ENCODE data around the gene EHBP1L1.

EHBP1L1 gene

DNA sequence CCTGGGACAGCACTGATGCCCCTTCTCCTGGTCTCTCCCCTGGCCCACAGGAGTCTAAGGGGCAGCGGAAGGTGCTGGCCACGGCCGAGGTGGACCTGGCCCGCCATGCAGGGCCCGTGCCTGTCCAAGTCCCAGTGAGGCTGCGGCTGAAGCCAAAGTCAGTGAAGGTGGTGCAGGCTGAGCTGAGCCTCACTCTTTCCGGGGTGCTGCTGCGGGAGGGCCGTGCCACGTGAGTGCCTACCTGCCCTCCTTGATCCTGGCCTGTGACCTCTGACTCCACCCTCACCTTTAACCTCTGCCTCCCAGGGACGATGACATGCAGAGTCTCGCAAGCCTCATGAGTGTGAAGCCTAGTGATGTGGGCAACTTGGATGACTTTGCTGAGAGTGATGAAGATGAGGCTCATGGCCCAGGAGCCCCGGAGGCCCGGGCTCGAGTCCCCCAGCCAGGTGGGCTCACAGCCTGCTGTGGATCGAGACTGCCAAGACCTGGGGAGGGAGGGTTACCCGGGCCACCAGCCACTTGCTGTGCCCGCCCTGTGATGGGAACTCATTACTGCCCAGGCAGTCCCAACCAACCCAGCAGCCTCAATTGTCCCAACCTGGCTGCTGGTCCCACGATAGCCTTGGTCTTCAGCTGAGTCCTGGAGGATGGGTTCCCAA lies 4.3 kb downstream of the EHBP1L1 start:
- no peak for DNase-seq

DNA sequence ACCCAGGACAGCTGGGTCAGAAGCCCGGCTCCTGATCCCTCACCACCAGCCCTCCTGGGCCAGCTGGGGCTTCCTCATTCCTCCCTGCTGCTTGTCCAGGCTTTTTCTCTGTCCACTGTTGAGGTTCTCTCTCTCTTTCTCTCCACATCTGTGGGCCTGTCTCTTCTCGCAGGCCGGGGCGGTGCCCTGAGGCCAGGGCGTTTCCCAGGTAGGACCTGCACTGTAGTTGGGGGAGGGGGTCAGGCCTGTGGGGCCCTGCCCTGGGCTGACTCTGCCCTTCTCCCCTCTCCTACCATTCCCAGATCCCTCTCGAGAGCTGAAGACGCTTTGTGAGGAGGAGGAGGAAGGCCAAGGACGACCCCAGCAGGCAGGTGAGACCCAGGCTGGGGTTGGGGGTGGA lies 4.9 kb downstream of the EHBP1L1 start:
- no peak for DNase-seq

DNA sequence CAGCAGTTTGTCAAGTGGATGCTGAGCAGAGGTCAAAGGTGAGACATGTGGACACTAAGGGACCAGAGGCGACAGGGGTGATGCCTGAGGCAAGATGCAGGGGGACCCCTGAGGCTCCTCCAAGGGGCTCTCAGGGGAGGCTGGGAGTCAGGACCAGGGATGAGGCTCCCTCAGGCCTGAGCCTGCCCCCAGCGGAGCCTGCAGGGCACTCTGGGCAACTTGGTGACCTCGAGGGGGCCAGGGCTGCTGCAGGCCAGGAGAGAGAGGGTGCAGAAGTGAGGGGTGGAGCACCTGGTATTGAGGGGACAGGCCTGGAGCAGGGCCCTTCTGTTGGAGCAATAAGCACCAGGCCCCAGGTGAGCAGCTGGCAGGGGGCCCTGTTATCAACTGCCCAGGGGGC lies 6.1 kb downstream of the EHBP1L1 start:
- no peak for DNase-seq

DNA sequence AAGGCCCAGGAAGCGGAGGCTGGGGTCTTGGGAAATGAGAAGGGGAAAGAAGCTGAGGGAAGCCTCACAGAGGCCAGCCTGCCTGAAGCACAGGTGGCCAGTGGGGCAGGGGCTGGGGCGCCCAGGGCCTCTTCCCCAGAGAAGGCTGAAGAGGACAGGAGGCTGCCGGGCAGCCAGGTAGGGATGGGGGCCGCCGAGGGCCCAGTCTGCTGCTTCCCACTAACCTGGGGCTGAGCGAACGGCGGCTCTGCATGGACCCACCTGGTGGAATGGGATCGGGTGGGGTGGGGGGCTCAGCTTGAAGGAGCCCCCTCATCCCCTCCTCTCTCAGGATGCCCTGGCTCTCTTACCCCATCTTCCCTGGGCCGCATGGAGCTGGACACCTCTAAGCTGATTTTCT lies 7.7 kb downstream of the EHBP1L1 start:
- DNase-seq, result no peak

DNA sequence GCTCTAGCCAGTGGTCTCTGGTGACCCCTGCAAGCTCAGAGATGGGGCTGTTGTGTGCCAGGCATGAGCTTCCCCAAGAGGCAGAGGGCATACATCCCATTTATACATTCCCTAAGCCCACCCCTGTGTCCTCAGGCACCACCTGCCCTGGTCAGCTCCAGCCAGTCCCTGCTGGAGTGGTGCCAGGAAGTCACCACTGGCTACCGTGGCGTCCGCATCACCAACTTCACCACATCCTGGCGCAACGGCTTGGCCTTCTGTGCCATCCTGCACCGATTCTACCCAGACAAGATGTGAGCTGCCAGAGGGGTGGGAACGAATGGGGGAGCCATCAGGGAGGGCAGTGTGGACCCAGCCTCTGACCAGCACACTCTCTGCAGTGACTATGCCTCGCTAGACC lies 8.3 kb downstream of the EHBP1L1 start:
- no peak for DNase-seq

DNA sequence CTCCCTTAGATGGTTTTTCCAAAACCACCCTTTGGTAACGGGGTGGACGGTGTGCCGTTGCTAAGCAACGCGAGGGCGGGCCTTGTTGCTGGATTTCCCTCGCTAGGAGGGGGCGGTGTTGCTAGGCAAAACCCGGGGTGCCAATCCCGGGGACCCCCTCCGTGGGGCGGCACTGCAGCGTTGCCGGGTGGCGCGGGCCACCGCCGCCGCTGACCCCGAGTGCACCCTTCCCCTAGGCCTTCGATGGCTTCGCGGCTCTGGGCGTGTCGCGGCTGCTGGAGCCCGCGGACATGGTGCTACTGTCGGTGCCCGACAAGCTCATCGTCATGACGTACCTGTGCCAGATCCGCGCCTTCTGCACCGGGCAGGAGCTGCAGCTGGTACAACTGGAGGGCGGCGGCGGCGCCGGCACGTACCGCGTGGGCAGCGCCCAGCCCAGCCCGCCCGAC lies 8.9 kb downstream of the EHBP1L1 start:
- DNase-seq, result no peak

DNA sequence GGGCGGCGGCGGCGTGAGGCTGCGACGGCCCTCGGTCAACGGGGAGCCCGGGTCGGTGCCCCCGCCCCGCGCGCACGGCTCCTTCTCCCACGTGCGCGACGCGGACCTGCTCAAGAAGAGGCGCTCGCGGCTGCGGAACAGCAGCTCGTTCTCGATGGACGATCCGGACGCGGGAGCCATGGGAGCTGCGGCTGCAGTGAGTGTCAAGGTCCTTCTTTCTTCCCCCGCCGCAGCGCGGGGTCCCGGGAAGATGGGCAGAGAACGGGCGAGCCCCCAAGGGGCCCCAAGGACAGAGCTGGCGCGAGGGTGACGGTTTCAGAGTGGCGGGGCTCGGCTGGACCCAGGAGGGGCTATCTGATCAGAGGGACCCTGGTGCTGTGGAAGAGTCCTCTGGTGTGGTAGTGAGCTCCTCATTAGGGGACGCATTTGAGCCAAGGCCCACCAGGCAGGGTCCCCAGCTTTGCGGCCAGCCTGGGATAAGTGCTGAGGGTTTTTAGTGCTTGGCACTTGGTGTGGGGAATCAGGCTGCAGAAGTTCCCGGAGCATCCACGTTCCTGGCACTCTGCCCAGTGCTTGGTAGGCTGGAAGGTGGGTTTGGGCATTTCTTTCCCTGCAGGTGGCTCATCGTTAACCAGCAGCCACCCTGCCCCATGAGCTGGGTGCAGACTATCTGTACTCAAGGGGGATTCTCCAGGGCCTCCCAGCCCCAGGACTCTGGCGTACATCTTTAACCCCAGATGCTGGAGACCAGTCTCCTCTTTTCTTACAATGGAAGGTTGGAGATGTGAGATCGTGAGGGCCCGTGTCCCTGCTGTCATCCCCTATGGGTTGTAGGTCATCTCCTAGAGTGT lies 9.8 kb downstream of the EHBP1L1 start:
- no peak for DNase-seq

DNA sequence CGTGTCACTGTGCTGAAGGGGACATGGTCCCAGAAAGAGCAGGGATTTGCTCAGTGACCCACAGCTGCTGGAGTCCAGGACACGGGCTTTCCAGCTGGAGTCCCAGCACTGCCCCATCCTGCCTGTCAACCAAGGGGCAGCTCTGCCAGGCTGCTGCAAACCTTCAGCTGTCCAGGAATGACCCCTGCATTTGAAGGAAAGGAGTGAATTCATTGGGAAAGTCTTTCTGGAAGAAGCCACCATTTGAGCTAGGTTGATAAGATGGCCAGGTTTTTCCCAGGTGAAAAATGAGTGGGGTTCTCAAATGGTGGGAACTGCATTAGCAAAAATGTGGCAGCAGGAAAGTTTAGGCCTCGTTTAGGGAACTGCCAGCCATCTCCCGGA lies 10.4 kb downstream of the EHBP1L1 start:
- DNase-seq, result no peak

DNA sequence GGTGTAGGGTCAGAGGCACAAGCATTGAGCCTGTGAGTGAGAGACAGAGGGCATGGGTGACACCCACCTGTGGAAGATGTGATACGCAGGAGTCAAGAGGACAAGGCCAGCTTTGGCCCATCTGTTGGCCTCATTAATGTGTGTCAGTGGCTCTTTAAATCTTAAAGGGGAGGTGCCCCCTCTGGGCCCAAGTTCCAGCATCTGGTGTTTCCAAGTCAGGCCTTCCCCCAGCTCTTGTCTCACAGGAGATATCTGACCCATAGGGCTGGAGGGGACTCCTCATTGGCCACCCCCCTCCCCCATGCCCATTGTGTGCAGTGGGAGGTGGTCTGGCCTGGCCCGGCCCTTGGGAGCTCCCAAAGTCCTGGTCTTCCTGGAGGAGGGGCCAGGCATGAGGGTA lies 10.8 kb downstream of the EHBP1L1 start:
- DNase-seq, result no peak

DNA sequence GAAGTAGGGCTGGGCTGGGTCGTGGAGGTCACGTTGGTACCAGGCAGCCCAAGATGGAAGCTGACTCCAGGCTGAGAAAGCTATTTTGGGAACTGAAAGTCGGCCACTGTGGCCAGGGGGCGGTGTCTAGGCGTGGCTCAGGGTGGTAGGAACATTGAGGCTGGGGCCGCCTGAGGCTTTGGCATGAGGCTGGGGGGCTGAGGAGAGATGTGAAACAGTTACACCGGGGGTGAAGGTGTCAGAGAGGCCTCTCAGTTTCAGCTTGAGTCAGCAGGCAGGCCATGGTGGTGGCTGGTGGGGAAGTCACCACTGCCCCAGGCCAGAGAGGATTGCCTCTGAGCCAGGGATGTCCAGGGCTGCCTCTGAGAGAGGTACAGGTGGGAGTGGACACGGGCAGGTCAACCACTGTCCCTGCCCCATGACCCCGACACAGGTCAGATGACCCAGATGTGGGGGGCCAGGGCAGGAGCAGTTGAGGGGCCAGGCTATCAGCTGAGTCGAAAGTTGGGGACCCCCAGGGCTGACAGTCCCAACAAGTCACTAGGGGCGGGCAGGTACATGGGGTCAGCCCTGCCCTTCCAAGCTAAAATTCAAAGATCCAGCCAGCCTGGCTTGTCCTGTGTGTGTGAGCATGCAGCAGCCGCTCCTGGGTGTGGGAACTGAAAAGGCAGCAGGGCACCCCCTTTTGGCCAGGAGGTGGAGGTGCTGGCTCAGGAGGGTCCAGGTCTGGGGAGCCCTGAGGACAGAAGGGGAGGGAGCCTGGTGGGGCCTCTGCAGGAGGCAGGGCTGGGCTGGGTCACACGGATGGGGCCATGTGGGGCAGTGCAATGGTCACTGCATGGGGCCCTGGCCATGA lies 12.6 kb downstream of the EHBP1L1 start:
- peak; percentile 66 for DNase-seq

DNA sequence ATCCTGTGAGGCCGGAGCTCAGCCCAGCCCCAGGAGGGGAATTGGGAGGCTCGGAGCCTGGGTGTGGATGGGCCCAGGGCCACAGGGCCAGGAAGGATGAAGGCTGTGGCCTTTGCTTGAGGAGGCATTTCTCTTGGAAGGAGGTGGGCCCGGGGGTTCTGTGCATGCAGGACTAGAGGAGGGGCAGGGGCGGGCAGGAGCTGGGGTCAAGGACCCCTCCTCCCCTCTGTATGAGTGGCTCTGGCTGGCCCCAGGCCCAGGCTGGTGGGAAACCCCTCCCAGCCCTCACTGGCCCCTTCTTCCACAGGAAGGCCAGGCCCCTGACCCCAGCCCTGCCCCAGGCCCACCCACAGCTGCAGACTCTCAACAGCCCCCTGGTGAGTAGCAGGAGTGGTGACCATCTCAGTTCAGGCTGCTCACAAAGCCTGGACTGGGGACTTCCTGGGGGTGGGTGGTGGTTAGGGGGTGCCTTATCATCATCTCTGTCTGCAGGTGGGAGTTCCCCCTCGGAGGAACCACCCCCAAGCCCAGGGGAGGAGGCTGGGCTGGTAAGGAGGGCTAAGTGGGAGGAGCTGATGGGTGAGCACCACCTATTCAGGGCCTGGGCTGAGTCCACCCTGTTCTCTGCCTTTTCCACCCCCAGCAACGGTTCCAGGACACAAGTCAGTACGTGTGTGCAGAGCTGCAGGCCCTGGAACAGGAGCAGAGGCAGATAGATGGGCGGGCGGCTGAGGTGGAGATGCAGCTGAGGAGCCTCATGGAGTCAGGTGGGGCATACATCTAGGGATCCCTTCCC lies 13.8 kb downstream of the EHBP1L1 start:
- DNase-seq, result no peak

DNA sequence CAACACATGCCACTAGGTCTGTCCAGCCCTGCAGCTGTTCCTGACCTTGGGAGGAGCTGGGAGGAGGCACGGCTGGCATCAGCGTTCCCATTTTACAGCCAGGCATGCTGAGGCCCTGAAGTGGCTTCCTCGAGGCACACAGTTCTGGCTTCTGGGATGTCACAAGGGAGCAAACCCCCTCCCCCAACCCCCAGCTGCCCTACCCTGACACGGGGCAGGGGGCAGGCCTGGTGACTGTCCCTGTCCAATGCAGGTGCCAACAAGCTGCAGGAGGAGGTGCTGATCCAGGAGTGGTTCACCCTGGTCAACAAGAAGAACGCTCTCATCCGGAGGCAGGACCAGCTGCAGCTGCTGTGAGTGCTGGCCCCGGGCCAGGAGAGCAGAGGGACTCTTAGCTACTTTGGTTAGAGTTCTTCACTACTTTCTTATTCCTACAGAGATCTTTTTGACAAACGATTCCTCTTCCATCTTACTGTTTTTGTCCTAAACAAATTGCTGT lies 14.4 kb downstream of the EHBP1L1 start:
- DNase-seq, result no peak

DNA sequence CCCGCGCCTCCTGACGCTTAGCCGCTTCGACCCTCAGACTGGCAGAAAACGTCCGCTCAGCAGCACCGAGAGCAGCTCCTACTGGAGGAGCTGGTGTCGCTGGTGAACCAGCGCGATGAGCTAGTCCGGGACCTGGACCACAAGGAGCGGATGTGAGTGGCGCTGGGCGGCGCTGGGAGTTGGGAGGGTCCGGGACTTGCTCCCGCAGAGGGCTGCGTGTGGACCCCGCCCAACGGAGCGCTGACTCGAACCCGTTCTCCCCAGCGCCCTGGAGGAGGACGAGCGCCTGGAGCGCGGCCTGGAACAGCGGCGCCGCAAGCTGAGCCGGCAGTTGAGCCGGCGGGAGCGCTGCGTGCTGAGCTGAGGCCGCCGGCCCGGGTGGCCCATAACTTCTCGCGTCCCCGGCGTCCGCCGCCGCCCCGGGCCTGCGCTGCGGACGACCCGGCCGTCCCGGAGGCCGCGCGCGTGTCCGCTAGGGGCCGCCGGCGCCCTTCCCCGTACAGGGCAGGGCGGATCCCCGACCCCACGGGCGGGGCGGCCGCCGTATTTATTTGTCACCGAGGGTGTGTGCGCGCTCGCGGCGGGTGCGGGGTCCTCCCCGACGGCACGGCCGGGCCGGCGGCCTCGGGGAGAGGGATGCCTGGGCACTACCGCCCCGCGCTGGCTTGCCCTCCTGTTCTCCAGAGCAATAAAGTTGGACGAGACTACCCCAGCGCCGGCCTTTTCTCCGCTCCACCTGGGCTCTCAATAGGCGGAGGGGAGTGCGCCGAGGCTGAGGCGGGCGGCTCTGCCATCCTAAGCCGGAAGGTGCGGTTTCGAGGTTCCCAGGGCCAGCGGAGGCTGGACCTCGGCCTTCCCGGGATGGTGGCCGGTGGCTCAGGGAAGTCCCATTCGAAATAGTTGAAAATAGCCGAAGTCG lies 16.3 kb downstream of the EHBP1L1 start:
- DNase-seq, result no peak

DNA sequence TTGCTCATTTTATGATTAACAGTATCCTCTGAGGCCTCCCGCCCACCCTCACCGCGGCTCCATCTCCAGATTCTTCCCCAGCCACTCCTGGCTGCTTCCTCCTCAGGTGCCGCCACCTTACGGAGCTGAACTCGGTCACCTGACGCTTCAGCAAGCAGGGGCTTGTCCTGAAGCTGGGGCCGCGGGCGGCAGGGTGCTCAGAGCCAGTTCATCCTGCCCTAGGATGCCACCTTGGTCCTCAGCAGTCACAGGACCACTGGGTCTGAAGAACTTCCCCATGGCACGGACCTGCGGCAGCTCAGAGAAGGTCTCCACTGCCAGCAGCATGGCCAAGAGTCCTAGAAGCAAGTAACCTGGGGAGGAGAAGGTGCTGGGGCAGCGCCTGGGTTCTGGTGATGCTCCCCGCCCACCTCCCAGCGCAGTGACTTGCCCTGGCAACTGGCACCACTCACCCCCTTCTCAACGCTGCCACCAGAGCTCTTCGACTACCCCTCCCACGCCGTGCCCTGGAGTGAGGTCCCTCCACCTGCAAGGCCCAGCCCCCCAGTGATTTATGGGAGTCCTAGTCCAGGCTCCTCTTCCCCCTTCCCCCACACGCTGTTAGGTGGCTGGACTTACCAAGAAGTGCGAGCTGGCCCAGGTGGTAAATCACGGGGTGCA lies 17.1 kb downstream of the EHBP1L1 start:
- no peak for DNase-seq

DNA sequence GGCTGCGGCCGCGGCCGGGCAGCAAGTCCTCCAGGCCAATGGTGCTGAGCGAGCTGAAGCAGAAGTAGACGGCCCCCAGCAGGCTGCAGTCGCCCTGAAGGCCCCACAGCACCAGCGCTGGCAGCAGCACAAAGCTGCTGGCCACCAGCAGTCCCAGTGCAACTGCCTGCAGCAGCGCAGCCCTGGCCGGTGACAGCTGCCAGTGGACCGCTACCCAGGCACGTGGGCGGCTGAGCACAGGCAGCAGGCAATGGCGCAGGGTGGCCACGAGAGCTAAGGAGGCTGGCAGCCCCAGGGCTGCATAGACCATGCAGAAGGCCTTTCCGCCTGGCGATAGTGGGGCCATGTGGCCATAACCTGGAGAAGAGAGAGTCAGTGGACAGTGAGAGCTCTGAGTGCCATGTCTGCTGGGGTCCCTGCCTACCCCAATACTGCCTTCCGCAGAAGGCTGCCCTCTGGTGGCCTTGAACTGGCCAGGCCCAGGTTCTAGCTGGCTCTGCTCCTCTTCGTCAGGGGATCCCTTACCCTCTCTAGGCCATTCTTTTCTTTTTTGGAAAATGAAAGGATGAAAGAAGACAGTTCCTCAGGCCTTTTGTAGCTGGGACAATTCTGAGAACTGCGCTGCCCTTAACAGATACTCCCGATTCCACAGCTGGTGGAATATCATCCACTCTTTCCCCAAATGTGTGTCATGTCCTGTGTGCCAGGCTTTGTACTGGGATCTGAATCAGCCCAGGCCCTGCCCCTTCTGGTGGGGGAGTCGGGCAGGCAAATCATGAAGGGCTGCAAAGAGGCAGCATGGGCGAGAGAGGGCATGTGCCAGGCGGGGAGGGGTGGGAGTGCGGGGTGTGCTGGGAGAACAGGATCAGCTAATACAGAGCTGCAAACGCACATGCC lies 17.9 kb downstream of the EHBP1L1 start:
- DNase-seq, result peak; percentile 30

DNA sequence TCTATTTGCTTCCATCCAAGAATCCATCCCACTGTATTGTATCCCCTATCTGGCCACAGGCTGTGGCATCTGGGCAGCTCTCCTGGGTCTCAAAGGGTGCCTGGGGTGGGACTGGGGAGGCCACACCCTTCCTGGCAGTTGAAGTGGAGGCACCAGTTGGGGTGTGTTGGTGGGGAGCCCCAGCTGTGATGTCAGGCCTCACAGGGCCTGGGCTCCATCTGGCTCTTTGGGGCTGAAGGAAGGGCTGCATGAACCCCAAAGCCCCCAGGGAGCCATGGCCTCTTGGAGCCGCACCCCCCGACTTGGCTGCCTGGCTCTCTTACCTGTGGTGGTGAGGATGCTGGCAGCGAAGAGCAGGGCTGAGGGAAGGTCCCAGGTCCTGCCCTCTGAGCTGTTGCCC lies 19.3 kb downstream of the EHBP1L1 start:
- DNase-seq, result no peak

DNA sequence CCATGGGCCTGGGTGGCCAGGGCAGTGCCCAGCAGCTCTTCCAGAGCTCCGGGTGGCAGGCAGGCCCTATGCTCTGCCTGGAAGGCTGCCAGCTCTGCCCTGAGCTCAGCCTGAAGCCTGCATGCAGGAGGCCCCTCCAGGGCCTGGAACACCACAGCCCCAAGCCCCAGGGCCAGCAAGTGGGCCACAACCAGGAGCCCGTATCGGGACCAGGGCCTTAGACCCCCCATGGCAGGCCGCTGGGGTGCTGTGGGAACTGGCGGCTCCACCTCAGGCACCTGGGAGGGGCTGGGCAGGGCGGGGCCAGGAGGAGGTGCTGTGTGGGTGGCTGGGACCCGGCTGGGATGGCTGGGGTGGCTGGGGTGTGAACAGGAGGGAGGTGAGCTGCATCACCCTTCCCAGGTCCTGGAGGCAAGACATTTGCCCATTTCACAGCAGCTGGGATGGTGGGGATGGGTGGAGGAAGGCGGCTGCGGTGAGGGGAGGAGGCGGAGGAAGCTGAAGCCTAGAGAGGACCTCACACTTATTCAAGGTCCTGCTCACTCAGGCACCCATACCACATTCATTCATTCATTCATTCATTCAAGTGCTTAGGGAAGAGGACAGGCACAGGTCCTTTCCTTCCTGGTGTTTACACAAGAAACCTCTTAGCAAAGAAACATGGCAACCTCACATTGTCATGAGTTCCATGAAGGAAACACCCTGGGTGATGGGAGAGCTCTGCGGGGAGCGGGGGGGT lies 19.9 kb downstream of the EHBP1L1 start, which contains the start of gene KCNK7:
KCNK7 (minus strand) TSS at position 258 of the 739 bp plus-strand sequence; CDS start at position 230, 28 bp downstream.
- no peak for DNase-seq

DNA sequence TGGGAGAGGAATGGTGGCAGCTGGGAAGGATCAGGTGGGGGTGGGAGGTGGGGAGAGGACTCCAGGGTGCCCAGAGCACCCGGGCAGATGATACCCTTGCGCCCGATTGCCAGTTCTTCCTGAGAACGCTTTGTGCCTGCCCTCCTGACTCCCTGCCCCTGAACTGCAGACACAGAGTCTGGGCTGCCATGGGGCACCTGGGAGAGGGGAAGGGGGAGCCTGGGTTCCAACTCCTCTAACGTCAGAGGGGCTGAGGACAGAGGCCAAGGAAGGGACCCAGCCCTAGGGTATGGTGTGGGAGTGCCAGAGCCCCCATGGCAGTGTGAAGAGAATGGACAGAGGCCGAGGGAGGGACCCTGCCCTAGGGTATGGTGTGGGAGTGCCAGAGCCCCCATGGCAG lies 20.7 kb downstream of the EHBP1L1 start:
- DNase-seq, result no peak

DNA sequence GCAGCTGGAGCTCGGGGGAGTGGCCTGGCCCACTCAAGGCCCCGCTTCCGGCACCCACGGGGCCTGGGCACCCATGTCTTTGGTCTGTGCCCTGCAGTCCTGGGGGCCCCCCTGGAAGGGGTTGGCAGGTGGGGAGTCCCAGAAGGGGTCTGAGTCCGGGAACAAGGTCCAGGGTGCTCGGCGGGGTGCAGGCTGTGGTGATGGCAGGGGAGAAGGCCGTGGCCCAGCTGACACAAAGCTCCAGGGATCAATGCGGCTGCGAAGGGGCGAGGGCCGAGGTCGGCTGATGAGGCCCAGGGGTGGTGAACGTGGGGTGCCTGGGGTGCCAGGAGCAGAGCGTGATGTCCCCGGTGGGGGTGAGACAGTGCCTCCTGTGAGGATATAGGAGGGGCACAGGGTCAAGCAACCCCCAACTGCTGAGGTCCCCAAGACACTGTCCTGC lies 22.4 kb downstream of the EHBP1L1 start:
- no peak for DNase-seq

Measured in T-helper 9 cell (primary cell).